HepG2 (cell line): ENCODE results near the gene PTPRM.

ENCODE experiments used
- CTCF ChIP-seq: sonication (generic); formaldehyde crosslinking; IDR thresholded peaks from 2 replicates; pipeline ENCODE4 v1.5.0; 2020; ENCODE audit warnings: mild to moderate bottlenecking, missing genetic modification reagents, moderate library complexity
- ELK4 ChIP-seq: sonication (generic); formaldehyde crosslinking; IDR thresholded peaks from 2 replicates; pipeline ENCODE4 v1.9.0; 2021; ENCODE audit warnings: missing genetic modification reagents, borderline replicate concordance
- FOXK2 ChIP-seq: fragments of 450-650 bp; IDR thresholded peaks from 2 replicates; pipeline ENCODE4 v1.6.1; 2016
- RAD51 ChIP-seq: fragments of 450-650 bp; IDR thresholded peaks from 2 replicates; pipeline ENCODE4 v1.6.1; 2016; ENCODE audit warnings: borderline replicate concordance
- SAFB2 ChIP-seq: sonication (generic); formaldehyde crosslinking; IDR thresholded peaks from 2 replicates; pipeline ENCODE4 v1.5.1; 2020; ENCODE audit warnings: missing genetic modification reagents, low read depth, mild to moderate bottlenecking, borderline replicate concordance
- ZBTB33 ChIP-seq: sonication (generic); formaldehyde crosslinking; IDR thresholded peaks from 2 replicates; pipeline ENCODE4 v1.4.0; 2020; ENCODE audit warnings: missing genetic modification reagents

- no peak for TF ChIP-seq RAD51
- no peak for TF ChIP-seq ELK4 (CRISPR knock-in tag)
- no peak for TF ChIP-seq ZBTB33 (CRISPR knock-in tag)
- no peak for TF ChIP-seq CTCF (CRISPR knock-in tag)
- no peak for TF ChIP-seq SAFB2 (CRISPR knock-in tag)
- no peak for TF ChIP-seq FOXK2
Measured at GRCh38 chr18:7807936-7808453, 240.9 kb downstream of the PTPRM start.
